Measurements from ENCODE around the gene APOBEC3G. TPM values are rescaled to one million over a fixed set of nuclear protein-coding genes. Genes with fewer than 3 reads are reported as not detected.

APOBEC3G gene
- total RNA-seq, 3 donors from 2014 or later, result 5.7 to 6.2 (median 6.1) TPM

DNA sequence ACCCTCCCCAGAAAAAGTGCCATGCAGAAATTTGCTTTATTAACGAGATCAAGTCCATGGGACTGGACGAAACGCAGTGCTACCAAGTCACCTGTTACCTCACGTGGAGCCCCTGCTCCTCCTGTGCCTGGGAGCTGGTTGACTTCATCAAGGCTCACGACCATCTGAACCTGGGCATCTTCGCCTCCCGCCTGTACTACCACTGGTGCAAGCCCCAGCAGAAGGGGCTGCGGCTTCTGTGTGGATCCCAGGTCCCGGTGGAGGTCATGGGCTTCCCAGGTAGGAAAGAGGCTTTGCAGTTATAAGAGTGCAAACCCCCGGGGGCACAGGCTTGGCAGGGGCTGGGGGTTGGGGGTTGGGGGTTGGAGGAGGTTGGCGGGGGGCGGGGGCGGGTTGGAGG is 24.2 kb downstream of the APOBEC3G start:
- TF ChIP-seq, protein P1, sequence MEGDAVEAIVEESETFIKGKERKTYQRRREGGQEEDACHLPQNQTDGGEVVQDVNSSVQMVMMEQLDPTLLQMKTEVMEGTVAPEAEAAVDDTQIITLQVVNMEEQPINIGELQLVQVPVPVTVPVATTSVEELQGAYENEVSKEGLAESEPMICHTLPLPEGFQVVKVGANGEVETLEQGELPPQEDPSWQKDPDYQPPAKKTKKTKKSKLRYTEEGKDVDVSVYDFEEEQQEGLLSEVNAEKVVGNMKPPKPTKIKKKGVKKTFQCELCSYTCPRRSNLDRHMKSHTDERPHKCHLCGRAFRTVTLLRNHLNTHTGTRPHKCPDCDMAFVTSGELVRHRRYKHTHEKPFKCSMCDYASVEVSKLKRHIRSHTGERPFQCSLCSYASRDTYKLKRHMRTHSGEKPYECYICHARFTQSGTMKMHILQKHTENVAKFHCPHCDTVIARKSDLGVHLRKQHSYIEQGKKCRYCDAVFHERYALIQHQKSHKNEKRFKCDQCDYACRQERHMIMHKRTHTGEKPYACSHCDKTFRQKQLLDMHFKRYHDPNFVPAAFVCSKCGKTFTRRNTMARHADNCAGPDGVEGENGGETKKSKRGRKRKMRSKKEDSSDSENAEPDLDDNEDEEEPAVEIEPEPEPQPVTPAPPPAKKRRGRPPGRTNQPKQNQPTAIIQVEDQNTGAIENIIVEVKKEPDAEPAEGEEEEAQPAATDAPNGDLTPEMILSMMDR (IDR thresholded peaks at IDR 0.05), result no peak
- H3K4me3 ChIP-seq, result no peak overlapping the region
- no peaks in the 10 kb centered on the region for H3K4me1 ChIP-seq (ENCODE audit: low read depth)
- no peaks in the 10 kb centered on the region for H3K36me3 ChIP-seq (ENCODE audit: low read depth)
- DNase-seq (no peak), ATAC-seq (no peak)
- no peaks in the 10 kb centered on the region for H3K9me3 ChIP-seq
- intact Hi-C loops (cut with DNase I, micrococcal nuclease), result no loop called here

DNA sequence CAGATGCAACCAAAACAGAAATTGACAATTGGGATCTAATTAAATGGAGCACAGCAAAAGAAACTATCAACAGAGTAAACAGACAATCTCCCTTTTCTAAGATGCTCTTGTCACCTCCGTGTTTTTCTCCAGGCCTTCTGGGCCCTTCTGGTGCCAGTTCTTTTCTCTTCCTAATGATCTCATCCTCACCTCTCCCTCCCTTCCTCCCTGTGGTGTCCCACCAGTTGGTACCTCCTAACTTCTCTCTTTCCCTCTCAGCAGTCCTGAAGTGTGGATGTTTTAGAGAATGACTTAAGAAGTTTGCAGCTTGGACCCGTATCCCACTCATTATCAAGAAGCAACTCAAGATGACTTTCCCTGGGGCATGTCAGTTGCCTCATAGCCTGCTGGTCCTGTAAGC is 26.4 kb downstream of the APOBEC3G start:
- DNase-seq, result no peak
- Histone ChIP-seq H3K4me3 (no peak overlapping the region), H3K9me3 (no peaks in the 10 kb centered on the region), H3K4me1 (ENCODE audit: low read depth) (no peaks in the 10 kb centered on the region), H3K36me3 (ENCODE audit: low read depth) (no peaks in the 10 kb centered on the region)
- no peak for ATAC-seq
- TF ChIP-seq, protein P1 (IDR thresholded peaks at IDR 0.05), result no peak
- intact Hi-C loops (cut with DNase I, micrococcal nuclease), result no loop called here

DNA sequence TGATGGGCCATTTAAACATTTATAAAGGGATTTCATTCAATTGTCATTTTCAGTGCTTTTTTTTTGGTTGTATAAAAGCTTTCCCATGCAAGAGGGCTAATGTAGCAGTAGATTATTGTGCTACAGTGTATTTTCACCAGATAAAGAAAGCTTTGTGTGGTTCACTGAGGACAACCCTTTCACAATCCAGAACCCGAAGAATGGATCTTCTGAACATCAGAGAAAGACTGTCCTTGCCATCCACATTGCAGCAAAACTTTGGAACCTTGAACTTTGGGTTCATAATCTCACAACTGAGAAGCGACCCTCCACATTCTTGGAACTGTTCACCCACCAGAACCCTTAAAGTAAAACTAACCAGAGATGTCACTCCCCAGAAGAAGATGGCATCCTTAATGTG is 29.3 kb downstream of the APOBEC3G start:
- no peak for DNase-seq
- no peaks in the 10 kb centered on the region for H3K9me3 ChIP-seq
- H3K4me1 ChIP-seq (ENCODE audit: low read depth), result no peaks in the 10 kb centered on the region
- no peak for ATAC-seq
- no peaks in the 10 kb centered on the region for H3K36me3 ChIP-seq (ENCODE audit: low read depth)
- TF ChIP-seq, protein P1 (IDR thresholded peaks at IDR 0.05), result no peak
- intact Hi-C loops (cut with DNase I, micrococcal nuclease), result no loop called here
- no peak overlapping the region for H3K4me3 ChIP-seq

DNA sequence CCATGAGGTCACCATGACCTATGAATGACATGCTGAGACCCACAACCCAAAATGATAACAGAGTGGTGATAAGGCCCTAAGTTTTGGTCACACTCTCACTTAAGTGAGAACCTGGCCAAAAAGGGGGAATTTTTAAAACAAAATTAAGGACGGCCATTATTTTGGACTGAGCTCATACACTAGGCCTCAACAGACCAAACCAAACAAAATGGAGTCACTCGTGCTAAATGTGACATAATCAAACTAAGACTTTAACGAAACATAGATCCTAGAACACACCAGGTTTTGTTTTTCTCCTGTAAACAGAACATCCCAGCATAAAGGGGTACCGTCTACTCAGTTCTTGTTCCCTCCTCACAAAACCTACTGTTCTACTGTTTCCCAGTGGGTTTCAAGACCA is 31.4 kb downstream of the APOBEC3G start:
- no peaks in the 10 kb centered on the region for H3K9me3 ChIP-seq
- TF ChIP-seq, protein P1 (IDR thresholded peaks at IDR 0.05), result no peak
- H3K4me3 ChIP-seq, result no peak overlapping the region
- ATAC-seq, result no peak
- DNase-seq, result no peak
- no peaks in the 10 kb centered on the region for H3K4me1 ChIP-seq (ENCODE audit: low read depth)
- no peaks in the 10 kb centered on the region for H3K36me3 ChIP-seq (ENCODE audit: low read depth)
- intact Hi-C loops (cut with DNase I, micrococcal nuclease), result no loop called here

DNA sequence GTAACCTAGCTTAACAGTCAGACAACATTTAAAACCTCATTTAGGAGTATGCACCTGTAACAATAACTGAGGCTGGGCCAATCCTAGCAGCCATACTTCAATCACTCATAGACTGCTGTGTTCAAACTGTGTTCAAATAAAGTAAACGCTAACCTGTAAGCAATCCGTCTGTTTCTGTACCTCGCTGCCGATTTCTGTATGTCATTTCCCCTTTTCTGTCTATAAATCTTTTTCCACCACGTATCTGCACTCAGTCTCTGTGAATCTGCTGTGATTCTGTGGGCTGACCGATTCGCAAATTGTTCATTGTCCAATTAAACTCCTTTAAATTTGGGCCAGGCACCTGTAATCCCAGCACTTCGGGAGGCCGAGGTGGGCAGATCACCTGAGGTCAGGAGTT is 32.3 kb downstream of the APOBEC3G start:
- DNase-seq (no peak), ATAC-seq (no peak)
- Histone ChIP-seq H3K9me3 (no peaks in the 10 kb centered on the region), H3K36me3 (ENCODE audit: low read depth) (no peaks in the 10 kb centered on the region), H3K4me3 (no peak overlapping the region), H3K4me1 (ENCODE audit: low read depth) (no peaks in the 10 kb centered on the region)
- intact Hi-C loops (cut with DNase I, micrococcal nuclease), result no loop called here
- TF ChIP-seq, protein P1 (IDR thresholded peaks at IDR 0.05), result no peak
